ENCODE results near the gene TAF3.

- TF ChIP-seq GATA2 (IDR thresholded peaks at IDR 0.05; ENCODE audit: low read depth, low read length) (no peak), GATA3 (IDR thresholded peaks at IDR 0.05; ENCODE audit: low read depth, low read length) (no peak)
Measured at GRCh38 chr10:7795605-7796004, 22.7 kb upstream of the TAF3 start.
